Progenitor cell of endocrine pancreas (in vitro differentiated cells): ENCODE results near the gene ZCCHC8. TPM values are rescaled to one million over a fixed set of nuclear protein-coding genes. Genes with fewer than 3 reads are reported as not detected.

ENCODE experiments used
- DNase-seq: peaks from one replicate; pipeline ENCODE4 v3.0.0; 2021; ENCODE audit warnings: low spot score; ENCODE audit not compliant: unreplicated experiment
- H3K27ac Mint-ChIP-seq: 2 replicates; pipeline ENCODE4 v1.8.0; 2021; ENCODE audit warnings: mild to moderate bottlenecking, moderate library complexity, mixed read lengths
- H3K27me3 Mint-ChIP-seq: 2 replicates; pipeline ENCODE4 v1.8.0; 2021; ENCODE audit warnings: mixed read lengths
- H3K36me3 Mint-ChIP-seq: 2 replicates; pipeline ENCODE4 v1.8.0; 2022; ENCODE audit warnings: mixed read lengths; ENCODE audit not compliant: insufficient read depth
- H3K4me1 Mint-ChIP-seq: 2 replicates; pipeline ENCODE4 v1.8.0; 2021; ENCODE audit warnings: low read depth, mixed read lengths
- H3K4me3 Mint-ChIP-seq: 2 replicates; pipeline ENCODE4 v1.8.0; 2021; ENCODE audit warnings: low read depth, mild to moderate bottlenecking, moderate library complexity, mixed read lengths
- H3K9me3 Mint-ChIP-seq: 2 replicates; pipeline ENCODE4 v1.8.0; 2021; ENCODE audit warnings: low read depth, mixed read lengths
- CTCF ChIP-seq: fragments of 200-600 bp; sonication (generic); IDR thresholded peaks from one replicate; pipeline ENCODE4 v1.5.0; 2021; ENCODE audit warnings: antibody characterized with exemption, mild to moderate bottlenecking; ENCODE audit not compliant: unreplicated experiment
- total RNA-seq: library from RNA; stranded (reverse); gene quantifications from 2 replicates; pipeline ENCODE4 v1.2.1, GENCODE V29; 2021

ZCCHC8 gene
- total RNA-seq, 1 donor from 2014 or later = 33.4 TPM

- no peaks in the 10 kb centered on the region for H3K9me3 Mint-ChIP-seq
These were observed 42.4 kb downstream of the ZCCHC8 start for GRCh38 chr12:122458105-122459035.

GRCh38 chr12:122457627-122458026, 43.1 kb downstream of the ZCCHC8 start:
- H3K27ac Mint-ChIP-seq = no peak overlapping the region
- no peaks in the 10 kb centered on the region for H3K36me3 Mint-ChIP-seq
- no peak for TF ChIP-seq CTCF
- no peaks in the 10 kb centered on the region for H3K9me3 Mint-ChIP-seq
- H3K4me3 Mint-ChIP-seq = no peak overlapping the region
- DNase-seq = no peak
- H3K27me3 Mint-ChIP-seq = no peaks in the 10 kb centered on the region
- no peaks in the 10 kb centered on the region for H3K4me1 Mint-ChIP-seq

More at GRCh38 chr12:122458105-122459035, 42.4 kb downstream of the ZCCHC8 start:
- Mint-ChIP-seq H3K27ac (no peak overlapping the region), H3K4me1 (no peaks in the 10 kb centered on the region), H3K36me3 (no peaks in the 10 kb centered on the region), H3K27me3 (no peaks in the 10 kb centered on the region), H3K4me3 (no peak overlapping the region)
- no peak for DNase-seq
- TF ChIP-seq CTCF = no peak

- Mint-ChIP-seq H3K4me1 (no peaks in the 10 kb centered on the region), H3K36me3 (no peaks in the 10 kb centered on the region), H3K27ac (no peak overlapping the region), H3K27me3 (no peaks in the 10 kb centered on the region), H3K4me3 (no peak overlapping the region), H3K9me3 (no peaks in the 10 kb centered on the region)
- no peak for TF ChIP-seq CTCF
- DNase-seq = no peak
These were observed 46.0 kb downstream of the ZCCHC8 start for GRCh38 chr12:122454739-122455138.

GRCh38 chr12:122454250-122454721, 46.4 kb downstream of the ZCCHC8 start:
- H3K9me3 Mint-ChIP-seq = no peaks in the 10 kb centered on the region
- no peaks in the 10 kb centered on the region for H3K36me3 Mint-ChIP-seq
- H3K4me1 Mint-ChIP-seq = no peaks in the 10 kb centered on the region
- no peak for TF ChIP-seq CTCF
- no peak for DNase-seq
- no peak overlapping the region for H3K27ac Mint-ChIP-seq
- H3K4me3 Mint-ChIP-seq = no peak overlapping the region
- no peaks in the 10 kb centered on the region for H3K27me3 Mint-ChIP-seq

GRCh38 chr12:122452701-122453285, 47.9 kb downstream of the ZCCHC8 start:
- Mint-ChIP-seq H3K27ac (no peak overlapping the region), H3K4me1 (no peaks in the 10 kb centered on the region)
- no peak for TF ChIP-seq CTCF

More at GRCh38 chr12:122452701-122453285, 47.9 kb downstream of the ZCCHC8 start:
- Mint-ChIP-seq H3K27me3 (no peaks in the 10 kb centered on the region), H3K4me3 (no peak overlapping the region), H3K9me3 (no peaks in the 10 kb centered on the region), H3K36me3 (no peaks in the 10 kb centered on the region)
- no peak for DNase-seq
